ENCODE measurements around the gene GLYATL1B. TPM values are rescaled to one million over a fixed set of nuclear protein-coding genes. Genes with fewer than 3 reads are reported as not detected.
"Not testable (repeated sequence)": the region's sequence is repeated elsewhere in the genome, so short reads cannot be mapped to it uniquely, and the experiment has no call there.

GLYATL1B gene, protein sequence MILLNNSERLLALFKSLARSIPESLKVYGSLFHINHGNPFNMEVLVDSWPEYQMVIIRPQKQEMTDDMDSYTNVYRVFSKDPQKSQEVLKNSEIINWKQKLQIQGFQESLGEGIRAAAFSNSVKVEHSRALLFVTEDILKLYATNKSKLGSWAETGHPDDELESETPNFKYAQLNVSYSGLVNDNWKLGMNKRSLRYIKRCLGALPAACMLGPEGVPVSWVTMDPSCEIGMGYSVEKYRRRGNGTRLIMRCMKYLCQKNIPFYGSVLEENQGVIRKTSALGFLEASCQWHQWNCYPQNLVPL
- total RNA-seq: not detected

DNA sequence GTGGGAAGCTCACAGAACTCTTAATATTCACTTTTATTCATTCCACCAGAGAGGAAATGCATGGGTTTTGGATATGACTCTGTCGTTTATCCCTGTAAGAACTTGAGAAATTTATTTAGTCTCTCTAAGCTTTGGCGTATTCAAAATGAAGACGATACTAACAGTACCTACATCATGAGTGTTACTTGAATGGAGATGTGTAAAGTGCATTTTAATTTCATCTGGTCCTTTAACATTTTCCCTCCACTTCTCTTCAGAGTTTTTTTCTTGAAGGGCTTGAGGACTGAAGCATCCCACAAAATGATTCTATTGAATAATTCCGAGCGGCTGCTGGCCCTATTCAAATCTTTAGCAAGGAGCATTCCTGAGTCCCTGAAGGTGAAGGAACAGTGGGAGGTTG lies at the start of gene GLYATL1B:
Gene GLYATL1B, plus strand, starts transcription at position 301 of the 400 bp plus-strand sequence. Its CDS starts 0 bp downstream, at position 301.
- intact Hi-C loops (cut with DNase I); DNase-seq (ENCODE audit: low spot score); ATAC-seq: not testable (repeated sequence)

DNA sequence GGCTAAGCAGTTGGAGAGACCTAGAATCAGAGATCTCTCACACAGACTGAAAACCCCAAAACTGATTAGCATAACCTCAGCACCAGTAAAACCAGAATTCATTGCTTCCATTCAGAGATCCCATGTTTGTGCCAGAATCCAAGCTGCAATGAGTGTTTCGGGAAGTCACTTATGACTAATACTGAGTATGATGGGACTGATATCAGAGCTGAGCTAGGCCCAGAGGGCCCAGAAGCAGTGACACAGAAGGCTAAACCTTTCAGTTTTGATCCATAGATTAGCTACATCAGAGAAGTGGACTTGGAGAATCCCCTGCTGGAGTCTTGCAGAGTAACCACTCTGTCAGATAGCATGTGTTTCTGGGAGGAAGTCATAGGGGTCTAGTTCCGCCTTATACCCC lies 49.6 kb upstream of the GLYATL1B start:
- intact Hi-C loops (cut with DNase I); DNase-seq (ENCODE audit: low spot score): not testable (repeated sequence)

DNA sequence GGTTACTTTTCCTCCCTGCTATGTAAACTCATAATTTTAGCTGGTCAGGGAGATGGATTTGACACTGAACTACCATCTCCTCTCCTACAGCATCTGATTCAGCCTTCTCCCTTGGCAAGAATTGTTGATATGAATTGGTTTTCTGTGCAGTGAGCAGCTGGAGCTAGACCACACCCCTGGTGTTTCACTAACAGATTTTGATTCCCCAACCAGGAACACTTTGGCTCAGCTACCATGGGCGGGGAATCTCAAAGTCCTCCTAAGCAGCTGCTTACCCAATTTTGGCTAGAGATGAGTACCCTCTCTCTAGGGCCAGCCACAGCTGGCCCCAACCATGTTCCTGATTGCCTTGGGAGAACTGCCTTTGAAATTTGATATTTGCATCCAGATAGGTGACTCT lies 48.7 kb upstream of the GLYATL1B start:
- intact Hi-C loops (cut with DNase I); ATAC-seq; DNase-seq (ENCODE audit: low spot score): not testable (repeated sequence)

More for the DNA sequence above, 49.6 kb upstream of the GLYATL1B start:
- ATAC-seq: not testable (repeated sequence)

DNA sequence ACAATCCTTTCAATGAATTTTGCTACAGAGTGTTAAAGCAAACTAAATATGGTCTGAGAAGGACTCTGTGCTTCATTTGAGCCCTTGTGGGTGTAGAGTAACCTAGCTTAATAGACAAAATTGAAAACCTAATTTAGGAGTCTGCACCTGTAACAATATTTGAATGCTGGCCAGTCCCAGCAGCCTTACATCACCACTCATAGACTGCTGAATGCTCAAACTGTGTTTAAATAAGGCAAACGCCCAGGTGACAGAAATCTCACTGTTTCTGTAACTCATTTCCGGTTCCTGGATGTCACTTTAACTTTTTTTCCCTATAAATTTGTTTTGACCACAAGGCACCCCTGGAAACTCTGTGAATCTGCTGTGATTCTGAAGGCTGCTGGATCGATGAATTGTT lies 45.5 kb upstream of the GLYATL1B start:
- intact Hi-C loops (cut with DNase I): no loop called here
- ATAC-seq: no peak
- DNase-seq (ENCODE audit: low spot score): no peak

DNA sequence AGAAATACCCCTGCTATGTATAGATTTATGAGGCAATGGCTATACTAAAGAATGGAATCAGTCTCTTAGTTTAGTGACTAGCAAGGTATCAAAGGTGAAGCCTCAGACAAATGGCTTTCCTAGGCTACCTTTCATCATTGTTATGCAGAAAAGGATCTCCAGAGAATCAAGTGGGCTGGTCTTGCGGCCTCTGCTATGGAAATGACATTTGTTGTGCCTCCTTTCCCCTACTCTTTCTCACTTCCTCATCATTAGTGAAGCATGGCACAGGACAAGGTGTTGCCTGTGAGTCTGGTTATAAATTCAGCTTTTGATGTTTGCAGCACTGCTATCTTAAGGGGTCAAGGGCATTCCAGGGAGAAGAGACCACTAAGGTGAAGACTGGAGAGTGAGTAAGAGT lies 34.7 kb upstream of the GLYATL1B start:
- DNase-seq (ENCODE audit: low spot score); intact Hi-C loops (cut with DNase I); ATAC-seq: not testable (repeated sequence)

DNA sequence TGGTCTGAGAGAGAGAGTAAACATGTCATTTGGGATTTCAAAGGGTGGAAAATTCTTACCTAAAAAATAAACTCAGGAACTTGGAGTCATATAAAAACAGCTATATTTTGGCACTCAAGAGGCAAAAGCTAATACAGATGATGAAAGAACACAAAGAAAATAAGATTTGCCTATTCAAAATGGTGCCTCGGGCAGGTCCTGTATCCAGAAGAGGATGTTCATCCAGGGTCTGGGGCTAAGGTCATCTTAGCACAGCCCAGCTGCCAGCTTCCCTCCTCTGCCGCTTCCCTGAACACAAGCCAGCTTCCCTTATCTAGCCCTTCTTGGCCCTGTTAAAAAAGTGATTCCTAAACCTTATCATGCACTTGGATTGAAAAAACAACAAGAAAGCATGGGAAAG lies 33.8 kb upstream of the GLYATL1B start:
- DNase-seq (ENCODE audit: low spot score); ATAC-seq; intact Hi-C loops (cut with DNase I): not testable (repeated sequence)

DNA sequence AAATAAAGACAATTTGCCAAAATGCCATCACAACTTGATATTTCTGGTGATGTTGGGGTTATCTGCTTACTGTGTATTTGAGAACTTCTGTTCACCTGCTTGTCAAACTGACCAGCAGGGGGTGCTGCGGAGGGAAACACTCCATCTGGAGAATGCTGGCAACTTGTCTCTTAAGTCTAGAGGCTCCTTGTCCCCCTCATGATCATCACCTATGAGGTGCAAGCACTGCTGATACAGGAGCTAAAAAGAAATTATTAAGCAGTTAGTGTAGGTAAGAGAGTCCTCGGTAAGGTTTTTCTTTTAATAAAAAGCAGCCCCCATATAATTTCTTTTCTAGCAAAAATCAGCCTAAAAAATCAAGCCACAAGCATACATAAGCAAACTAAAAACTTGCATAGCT lies 32.7 kb upstream of the GLYATL1B start:
- ATAC-seq (no peak), DNase-seq (ENCODE audit: low spot score) (peak; percentile 82)
- intact Hi-C loops (cut with DNase I): no loop called here

DNA sequence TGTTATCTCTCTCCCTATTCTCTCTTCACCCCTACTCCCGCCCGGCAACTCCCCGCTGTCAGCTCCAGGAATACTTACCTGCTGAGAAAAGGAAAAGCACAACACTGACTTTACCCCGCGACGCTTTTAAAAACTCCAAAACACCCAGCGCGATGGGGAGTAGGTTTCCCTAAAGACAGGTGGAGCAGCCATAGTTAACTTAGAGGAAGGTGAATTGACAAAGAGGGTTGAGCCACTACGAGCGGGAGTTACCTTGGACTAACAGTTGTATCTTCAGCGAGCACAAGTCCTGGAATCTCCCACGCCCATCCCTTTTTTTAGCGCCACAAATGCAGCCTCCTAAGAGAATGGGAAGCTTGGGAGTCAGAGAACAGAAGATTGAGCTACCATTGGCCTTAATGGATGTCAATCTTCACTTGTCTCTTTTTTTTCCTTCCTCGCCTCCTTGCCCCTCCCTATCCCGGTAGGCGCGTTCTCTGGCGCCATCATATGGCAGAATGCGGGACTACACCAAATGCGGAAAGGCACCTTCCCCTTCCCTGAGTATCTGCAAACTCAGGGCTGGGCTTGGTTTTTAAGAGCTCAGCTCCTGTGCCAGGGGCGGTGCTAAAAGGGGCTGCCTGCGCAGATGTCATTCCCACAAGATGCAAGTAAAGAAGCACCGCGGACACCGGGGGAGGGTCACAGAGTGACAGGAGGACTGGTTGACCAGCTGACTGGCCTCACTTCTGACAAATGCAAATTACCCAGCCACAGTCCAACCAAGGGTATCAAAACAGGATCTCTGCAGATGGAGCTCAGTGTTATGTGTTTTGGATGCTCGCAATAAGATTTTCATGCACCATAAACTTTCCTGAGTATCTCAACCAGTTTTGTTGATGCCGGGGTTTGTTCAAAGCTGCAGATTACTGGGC lies 27.7 kb upstream of the GLYATL1B start:
- ATAC-seq: peak; percentile 81
- intact Hi-C loops (cut with DNase I): not testable (repeated sequence)
- peak; percentile 89 for DNase-seq (ENCODE audit: low spot score)

DNA sequence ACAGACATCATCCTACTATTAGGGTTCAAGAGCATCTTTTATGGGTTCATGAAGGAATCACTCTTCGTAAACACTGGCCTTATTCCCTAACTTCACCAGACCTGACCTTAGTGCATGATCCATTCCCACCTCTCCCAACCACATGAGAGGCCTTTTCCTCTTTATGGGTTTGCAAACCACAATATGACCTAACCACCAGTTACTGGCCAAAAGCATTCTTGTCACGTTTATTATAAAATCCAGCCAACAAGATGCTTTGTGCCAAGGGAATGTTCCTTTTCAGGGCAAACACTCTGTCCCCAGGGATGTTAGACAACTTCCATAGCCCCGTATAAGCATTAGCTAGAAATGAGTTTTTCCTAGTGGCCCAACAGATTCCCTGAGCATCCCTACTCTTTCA lies 26.0 kb upstream of the GLYATL1B start:
- not testable (repeated sequence) for ATAC-seq; DNase-seq (ENCODE audit: low spot score)

DNA sequence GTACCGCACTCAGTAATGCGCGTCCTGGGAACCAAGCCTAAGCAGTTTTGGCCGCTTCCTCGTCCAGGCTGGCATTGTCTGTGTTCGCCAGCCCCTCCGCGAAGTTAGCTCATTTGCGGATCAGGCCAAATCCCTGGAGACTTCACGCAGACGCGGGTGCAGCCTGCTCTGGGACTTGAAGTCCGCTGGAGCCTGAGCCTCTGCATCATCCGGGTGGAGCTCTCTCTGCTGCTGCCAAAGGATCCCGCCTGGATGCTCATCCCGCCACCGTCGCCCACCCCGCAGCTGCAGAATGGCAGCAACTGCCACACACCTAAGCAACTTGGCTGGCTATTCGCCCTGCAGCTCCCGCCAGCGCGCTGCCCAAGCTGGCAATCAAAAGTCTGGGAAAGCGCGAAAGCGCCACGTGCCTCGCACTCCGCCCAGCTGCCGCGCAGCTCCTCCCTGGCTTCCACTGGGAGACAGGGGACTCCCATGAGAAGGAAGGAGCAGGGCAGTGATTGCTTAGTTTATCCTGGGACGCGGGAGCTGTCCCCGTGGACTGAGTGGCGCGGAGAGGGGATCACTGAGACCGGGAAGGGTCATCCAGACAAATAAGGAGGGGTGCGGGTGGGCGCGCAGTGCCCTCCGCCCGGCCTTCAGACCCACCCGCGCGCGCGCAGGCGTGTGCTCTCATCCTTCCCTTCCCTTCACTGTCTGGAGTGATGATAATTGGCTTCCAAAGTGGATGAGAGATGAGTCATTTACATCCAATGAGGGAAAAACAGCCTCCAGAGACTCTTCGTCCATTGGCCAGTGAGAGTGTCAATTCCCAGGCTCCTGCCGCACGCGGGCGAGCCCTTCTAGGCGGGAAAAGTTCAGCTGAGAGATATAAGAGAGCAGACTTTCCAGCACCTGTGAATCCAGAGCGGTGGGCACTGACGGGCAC lies 23.2 kb upstream of the GLYATL1B start:
- ATAC-seq (no peak), DNase-seq (ENCODE audit: low spot score) (no peak)
- intact Hi-C loops (cut with DNase I): no loop called here

More for the DNA sequence above, 26.0 kb upstream of the GLYATL1B start:
- intact Hi-C loops (cut with DNase I): not testable (repeated sequence)

DNA sequence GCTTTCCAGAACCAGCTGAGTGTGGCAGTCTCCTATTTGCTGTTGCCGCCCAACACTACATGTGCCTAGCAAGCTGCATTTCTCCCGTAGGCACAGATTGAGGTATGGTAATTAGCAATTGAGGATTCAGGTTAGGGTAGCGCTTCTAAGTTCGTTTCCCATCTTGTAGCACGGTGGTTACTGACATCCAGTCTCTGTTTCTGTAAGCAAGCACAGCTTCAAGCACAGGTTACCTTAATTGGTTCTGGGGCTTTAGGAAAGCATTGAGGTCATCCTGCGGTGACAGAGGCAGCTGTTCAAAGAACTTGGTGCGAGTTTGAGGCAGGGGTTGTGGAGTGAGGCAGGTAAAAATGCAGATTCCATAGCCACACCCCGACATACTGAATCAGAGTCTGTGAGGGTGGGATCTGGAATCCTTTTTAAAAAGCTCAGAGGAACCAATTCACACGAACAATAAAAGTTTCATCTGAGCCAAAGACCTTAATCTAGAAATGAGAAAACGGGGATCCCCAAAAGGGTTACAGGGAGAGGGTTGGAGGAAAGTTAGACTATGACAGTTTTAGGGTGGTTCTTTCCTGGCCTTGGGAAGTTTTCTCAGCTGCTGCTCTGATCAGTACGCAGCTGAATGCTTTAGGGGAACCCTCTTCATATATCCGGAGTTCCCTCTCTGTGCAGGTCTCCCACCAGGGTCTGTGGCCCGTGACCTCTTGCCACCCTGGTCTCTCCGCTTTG lies 21.9 kb upstream of the GLYATL1B start:
- intact Hi-C loops (cut with DNase I); ATAC-seq: not testable (repeated sequence)

DNA sequence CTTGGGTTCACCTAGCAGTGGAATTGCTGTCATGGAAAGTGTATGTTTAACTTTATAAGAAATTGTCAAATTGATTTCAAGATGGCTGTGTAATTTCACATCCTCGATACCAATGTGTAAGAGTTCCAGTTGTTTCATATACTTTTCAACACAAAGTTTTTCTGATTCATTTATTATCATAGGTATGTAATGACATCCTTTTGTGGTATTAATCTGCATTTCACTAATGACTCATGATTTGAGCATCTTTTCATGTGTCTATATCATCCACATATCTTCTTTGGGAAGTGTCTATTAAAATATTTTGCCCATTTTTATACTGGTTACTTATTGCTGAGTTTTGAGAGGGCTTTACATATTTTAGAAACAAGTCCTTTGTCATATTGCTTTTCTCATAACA lies 17.0 kb upstream of the GLYATL1B start:
- intact Hi-C loops (cut with DNase I): no loop called here
- ATAC-seq (no peak), DNase-seq (ENCODE audit: low spot score) (no peak)

More for the DNA sequence above, 21.9 kb upstream of the GLYATL1B start:
- not testable (repeated sequence) for DNase-seq (ENCODE audit: low spot score)

DNA sequence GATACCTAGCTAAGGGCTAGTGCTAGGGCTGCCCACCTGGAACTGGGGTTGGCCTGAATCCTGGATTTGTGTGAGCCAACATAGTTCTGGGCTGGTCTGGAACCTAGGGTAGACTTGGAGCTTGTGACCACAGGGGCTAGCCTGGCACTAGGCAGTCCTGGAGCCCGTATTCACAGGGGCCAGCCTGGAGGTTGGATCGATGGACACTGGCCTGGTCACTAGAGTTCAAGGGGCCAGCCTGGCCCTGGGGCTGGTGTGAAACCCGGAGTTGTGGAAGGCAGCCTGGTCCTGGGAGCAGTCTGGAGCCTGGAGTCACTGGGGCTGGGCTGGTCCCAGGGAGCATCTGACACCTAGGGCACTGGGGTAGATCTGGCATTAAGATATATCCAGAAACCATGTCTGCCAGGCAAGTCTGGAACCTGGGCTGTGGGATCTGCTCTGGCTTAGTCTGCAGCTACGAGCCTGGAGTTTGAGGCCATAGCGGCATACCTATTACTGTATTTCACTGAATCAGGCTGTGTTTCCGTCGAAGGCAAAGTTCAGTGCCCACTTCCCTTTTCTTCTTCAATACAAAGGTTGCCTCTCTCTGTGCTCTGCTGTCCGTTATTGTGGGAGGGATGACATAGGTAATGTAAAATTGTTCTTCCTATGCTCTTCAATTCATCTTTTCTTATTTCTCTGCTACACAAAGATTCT lies 9.1 kb upstream of the GLYATL1B start:
- no peak for DNase-seq (ENCODE audit: low spot score)
- intact Hi-C loops (cut with DNase I): no loop called here
- no peak for ATAC-seq

DNA sequence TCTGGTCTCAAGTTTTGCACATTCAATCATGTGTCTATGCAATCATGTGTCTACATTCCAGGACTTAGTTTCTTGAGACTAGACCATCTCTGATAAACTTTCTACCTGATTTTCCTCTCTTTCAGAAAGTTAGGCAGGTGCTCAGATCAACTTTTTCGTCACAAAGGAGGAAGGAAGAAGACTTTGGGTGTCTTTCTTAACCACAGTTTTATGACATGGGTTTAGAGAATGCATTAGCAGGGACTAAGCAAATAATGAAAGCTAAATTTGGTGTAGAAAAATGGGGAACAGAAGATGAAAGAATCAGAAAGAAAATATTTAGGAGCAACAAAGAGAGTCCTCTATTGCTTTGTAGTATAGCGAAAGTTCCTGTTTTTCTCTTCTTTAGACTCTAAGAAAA lies 7.7 kb upstream of the GLYATL1B start:
- no peak for ATAC-seq

DNA sequence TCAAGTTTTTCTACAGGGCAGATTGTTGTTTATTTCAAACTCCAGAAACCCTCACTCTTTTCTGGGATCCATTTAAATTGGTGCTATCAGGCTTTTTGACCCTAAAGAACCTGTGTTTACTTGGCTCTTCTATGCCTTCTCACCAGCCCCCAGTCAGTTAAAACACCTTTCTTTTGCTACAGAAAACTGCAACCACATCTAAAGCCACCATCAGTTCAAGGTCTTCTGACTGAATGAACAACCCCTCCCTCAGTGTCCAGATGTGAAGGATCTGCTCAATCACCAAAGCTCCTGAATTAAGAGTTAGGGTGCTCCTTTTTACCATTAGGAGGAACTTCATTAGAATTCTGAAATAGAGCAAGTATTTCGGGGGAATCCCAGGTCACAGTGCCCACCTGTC lies 7.0 kb upstream of the GLYATL1B start:
- ATAC-seq (no peak), DNase-seq (ENCODE audit: low spot score) (no peak)
- intact Hi-C loops (cut with DNase I): no loop called here

More for the DNA sequence above, 7.7 kb upstream of the GLYATL1B start:
- intact Hi-C loops (cut with DNase I): no loop called here
- no peak for DNase-seq (ENCODE audit: low spot score)

DNA sequence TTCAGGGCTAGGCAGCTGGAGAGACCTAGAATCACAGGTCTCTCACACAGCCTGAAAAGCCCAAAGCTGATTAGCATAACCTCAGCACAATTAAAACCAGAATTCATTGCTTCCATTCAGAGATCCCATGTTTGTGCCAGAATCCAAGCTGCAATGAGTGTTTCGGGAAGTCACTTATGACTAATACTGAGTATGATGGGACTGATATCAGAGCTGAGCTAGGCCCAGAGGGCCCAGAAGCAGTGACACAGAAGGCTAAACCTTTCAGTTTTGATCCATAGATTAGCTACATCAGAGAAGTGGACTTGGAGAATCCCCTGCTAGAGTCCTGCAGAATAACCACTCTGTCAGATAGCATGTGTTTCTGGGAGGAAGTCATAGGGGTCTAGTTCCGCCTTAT lies 5.7 kb upstream of the GLYATL1B start:
- intact Hi-C loops (cut with DNase I); DNase-seq (ENCODE audit: low spot score); ATAC-seq: not testable (repeated sequence)

DNA sequence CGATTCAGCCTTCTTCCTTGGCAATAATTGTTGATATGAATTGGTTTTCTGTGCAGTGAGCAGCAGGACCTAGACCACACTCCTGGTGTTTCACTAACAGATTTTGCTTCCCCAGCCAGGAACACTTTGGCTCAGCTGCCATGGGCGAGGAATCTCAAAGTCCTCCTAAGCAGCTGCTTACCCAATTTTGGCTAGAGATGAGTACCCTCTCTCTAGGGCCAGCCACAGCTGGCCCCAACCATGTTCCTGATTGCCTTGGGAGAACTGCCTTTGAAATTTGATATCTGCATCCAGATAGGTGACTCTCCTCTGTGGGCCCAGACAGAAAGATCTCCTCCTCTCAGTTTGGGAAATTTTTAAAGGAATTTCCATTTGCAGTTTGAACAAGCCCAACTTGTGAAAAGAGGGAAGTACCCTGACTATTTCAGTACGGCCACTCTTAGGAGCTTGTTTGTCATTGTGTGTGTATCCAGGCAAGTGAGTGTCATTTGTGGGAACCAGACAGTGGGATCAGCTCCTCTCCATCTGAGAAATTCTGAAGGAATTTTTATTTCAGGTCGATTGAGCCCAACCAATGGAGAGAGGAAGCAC lies 4.6 kb upstream of the GLYATL1B start:
- ATAC-seq; DNase-seq (ENCODE audit: low spot score); intact Hi-C loops (cut with DNase I): not testable (repeated sequence)
